Motor neuron (in vitro differentiated cells): ENCODE results near the gene CHRM5. TPM values are rescaled to one million over a fixed set of nuclear protein-coding genes. Genes with fewer than 3 reads are reported as not detected.

ENCODE experiments used
- ATAC-seq, 8 experiments: fragments of 200-7000 bp; cut with Tn5 transposase; replicated peaks in 6 of 8; 2 replicates each; pipeline ENCODE4 v1.8.0; 2021; ENCODE audit warnings: mild to moderate bottlenecking in 8 of 8, moderate library complexity in 8 of 8
- H3K27ac ChIP-seq, 2 donors: fragments of 250-450 bp; sonication (Bioruptor Pico); 2 replicates each; pipeline ENCODE4 v1.9.0; 2021; ENCODE audit warnings: antibody characterized with exemption in 2 of 2, mild to moderate bottlenecking in 2 of 2, moderate library complexity in 1 of 2
- H3K4me1 ChIP-seq, 2 donors: fragments of 250-450 bp; sonication (Bioruptor Pico); replicated peaks in 1 of 2; 2 replicates each; pipeline ENCODE4 v1.6.1; 2021; ENCODE audit warnings: antibody characterized with exemption in 2 of 2, mild to moderate bottlenecking in 2 of 2, moderate library complexity in 1 of 2
- H3K4me3 ChIP-seq, 5 donors: fragments of 250-450 bp; sonication (Bioruptor Pico); 2 replicates each; pipeline ENCODE4 v1.9.0; 2021; ENCODE audit warnings: antibody characterized with exemption in 5 of 5, mild to moderate bottlenecking in 5 of 5, moderate library complexity in 4 of 5
- WGBS, 10 experiments: fragments of 450-650 bp; shearing (Covaris generic); methylation state at CpG; one replicate each; pipeline ENCODE4 v1.0.0; 2022; 5-methylcytosine and 5-hydroxymethylcytosine counted together
- in situ Hi-C, 9 experiments: fragments of 400-800 bp; cut with MboI; loops; one replicate each; pipeline ENCODE4 v1.15.0; 2021; ENCODE audit warnings: low sequenced_read_pairs in 9 of 9, low pct_unique_long_range_greater_than_20kb in 2 of 9; ENCODE audit not compliant: unreplicated experiment in 9 of 9
- total RNA-seq, 8 experiments: library from RNA; unstranded; fragments of 300-600 nt; gene quantifications; 2 replicates each; pipeline versions ENCODE4 v1.2.3 to v1.2.4, GENCODE V29; 2022

CHRM5 gene, protein sequence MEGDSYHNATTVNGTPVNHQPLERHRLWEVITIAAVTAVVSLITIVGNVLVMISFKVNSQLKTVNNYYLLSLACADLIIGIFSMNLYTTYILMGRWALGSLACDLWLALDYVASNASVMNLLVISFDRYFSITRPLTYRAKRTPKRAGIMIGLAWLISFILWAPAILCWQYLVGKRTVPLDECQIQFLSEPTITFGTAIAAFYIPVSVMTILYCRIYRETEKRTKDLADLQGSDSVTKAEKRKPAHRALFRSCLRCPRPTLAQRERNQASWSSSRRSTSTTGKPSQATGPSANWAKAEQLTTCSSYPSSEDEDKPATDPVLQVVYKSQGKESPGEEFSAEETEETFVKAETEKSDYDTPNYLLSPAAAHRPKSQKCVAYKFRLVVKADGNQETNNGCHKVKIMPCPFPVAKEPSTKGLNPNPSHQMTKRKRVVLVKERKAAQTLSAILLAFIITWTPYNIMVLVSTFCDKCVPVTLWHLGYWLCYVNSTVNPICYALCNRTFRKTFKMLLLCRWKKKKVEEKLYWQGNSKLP
- total RNA-seq = 1 to 10 TPM in 1 of 8 experiments, under 1 TPM in 7; 0.05 to 1.4 (median 0.46) TPM

DNA sequence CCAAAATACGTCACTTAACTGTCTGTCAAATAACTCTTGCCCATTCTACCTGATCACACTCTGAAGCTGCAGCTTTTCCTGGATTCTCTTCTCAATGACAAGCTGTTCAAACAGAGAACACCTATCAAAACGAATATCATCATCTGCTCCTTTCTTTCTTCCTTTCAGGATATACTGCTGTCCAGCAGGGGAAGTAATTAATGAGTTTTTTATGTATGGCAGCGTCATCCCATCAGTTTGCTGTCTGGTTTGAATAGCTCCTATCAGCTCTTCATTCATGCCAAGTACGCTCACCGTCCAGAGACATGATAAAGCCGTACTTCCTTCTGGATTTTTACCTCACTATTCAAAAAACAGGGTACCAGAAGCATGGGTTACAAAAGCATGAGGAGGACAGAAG, at the start of gene CHRM5:
CHRM5 (plus strand) TSS at position 274 of the 400 bp plus-strand sequence. CDS start 94,221 bp downstream, outside the sequence.
- peak in 1 of 8 experiments; percentile 52 for ATAC-seq
- in situ Hi-C loops = loop anchor here in 2 of 9 experiments (25.0 kb wide), 1 partner anchor 231 kb away; no protein-coding TSS in a partner anchor
- peaks cover 0 to 3% of the 10 kb centered on the region in 2 donors for H3K4me1 ChIP-seq
- no peak within 1 kb of the TSS for H3K27ac ChIP-seq
- no peak within 1 kb of the TSS for H3K4me3 ChIP-seq
- WGBS, 10 experiments = 43 to 86% (median 72%) methylated on average over 1 to 6 of the region's 6 CpGs

DNA sequence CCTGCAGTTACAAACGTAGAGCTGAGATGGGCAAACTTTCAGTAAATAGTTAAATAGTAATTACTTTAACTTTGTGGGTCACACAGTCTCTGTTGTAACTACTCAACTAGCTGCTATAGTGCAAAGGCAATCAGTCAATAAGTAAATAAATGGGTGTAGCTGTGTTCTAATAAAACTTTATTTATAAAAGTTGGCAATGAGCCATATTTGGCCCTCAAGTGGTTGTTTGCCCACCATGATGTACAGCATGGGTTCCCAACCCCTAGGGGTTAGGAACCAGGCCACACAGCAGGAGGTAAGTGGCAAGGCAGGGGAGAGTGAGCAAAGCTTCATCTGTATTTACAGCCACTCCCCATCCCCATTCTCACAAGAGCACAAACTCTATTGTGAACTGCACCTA, 44.9 kb upstream of the CHRM5 start:
- H3K4me1 ChIP-seq = no peaks in the 10 kb centered on the region
- 50 to 100% (median 88%) methylated on average over 1 of the region's 1 CpG; no CpG with 5 or more reads in 3 of the 10 experiments for WGBS, 10 experiments
- no peak overlapping the region for H3K27ac ChIP-seq
- in situ Hi-C loops = no loop called here
- H3K4me3 ChIP-seq = no peak overlapping the region
- no peak for ATAC-seq

DNA sequence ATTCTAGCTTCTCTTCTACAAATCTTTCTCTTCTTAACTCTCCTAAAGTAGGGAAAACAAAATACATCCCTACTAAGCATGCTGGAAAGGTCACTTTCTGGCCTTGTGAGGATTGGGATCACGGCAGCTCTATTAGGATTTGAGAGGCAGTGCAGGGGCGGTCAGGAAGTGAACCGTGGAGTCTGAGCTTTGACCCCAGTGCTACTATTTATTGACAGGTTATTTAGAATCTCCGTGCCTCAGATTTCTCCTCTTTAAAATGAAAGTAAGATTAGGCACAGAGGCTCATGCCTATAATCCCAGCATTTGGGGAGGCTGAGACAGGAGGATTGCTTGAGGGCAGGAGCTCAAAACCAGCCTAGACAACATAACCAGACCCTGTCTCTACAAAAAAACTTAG, 42.0 kb upstream of the CHRM5 start:
- 33 to 100% (median 83%) methylated on average over 1 to 4 of the region's 4 CpGs; no CpG with 5 or more reads in 2 of the 10 experiments for WGBS, 10 experiments

DNA sequence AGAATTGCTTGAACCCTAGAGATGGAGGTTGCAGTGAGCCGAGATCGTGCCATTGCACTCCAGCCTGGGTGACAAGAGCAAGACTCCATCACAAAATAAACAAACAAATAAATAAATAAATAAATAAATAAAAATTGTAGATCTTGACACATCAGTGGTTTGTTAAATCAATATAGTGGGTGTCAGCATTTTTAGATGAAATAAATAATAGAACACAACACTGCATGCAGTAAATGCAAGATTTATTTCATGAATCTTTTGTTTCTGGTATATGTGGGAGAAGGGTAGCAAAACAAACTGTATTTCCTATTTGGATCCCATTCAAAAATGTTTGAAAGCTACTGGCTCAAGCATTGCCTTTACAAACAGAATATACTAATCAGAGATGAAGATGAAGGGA, 35.6 kb upstream of the CHRM5 start:
- Histone ChIP-seq H3K27ac (no peak overlapping the region), H3K4me3 (no peak overlapping the region), H3K4me1 (no peaks in the 10 kb centered on the region)
- no peak for ATAC-seq
- in situ Hi-C loops = no loop called here
- WGBS, 10 experiments = 90 to 100% (median 96%) methylated on average over 2 of the region's 2 CpGs; no CpG with 5 or more reads in 6 of the 10 experiments

More for the DNA sequence above, 42.0 kb upstream of the CHRM5 start:
- in situ Hi-C loops = no loop called here
- Histone ChIP-seq H3K4me1 (no peaks in the 10 kb centered on the region), H3K27ac (no peak overlapping the region), H3K4me3 (no peak overlapping the region)
- ATAC-seq = no peak

DNA sequence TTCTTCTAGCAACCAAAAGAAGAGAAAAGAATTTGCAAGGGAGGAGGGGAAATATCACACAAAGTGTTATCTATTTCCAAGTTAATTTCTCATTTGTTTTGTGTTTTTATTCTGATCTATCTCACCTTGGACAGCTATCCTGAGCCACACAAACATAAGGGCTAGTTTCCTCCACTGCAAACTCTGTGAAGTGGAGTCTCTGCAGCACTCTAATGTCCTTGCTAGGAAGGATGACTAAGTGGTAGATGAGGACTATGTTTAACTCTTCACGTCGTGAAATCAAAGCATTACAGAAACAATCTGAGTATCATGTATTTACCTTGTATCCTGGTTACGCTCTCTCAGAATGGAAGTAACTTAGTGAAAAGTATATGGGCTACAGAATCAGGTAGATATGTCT, 33.9 kb upstream of the CHRM5 start:
- Histone ChIP-seq H3K4me3 (no peak overlapping the region), H3K27ac (no peak overlapping the region), H3K4me1 (no peaks in the 10 kb centered on the region)
- ATAC-seq = no peak
- 67 to 100% (median 87%) methylated on average over 1 to 3 of the region's 3 CpGs for WGBS, 10 experiments
- in situ Hi-C loops = no loop called here

DNA sequence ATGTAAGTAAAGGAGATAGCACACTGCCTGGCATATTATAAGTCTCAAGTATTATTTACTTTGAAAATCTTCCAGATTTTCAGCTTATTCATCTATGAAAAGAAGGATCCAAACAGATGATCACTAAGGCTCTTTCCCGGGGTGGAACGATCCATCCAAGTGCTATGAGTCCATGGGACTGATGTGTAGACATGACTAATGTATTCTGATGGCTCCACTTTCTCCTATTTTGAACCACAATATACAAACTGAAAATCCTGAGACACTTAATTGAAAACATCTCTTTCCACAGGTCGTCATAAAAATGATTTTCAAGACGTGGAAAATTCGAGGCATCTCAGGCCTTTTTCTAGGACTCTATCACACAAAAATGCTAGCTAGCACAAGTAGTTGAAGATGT, 33.4 kb upstream of the CHRM5 start:
- in situ Hi-C loops = no loop called here
- H3K27ac ChIP-seq = no peak overlapping the region
- no peak overlapping the region for H3K4me3 ChIP-seq
- WGBS, 10 experiments = 0 to 100% (median 56%) methylated on average over 2 to 5 of the region's 5 CpGs; no CpG with 5 or more reads in 1 of the 10 experiments
- no peaks in the 10 kb centered on the region for H3K4me1 ChIP-seq
- ATAC-seq = peak in 1 of 8 experiments; percentile 27

DNA sequence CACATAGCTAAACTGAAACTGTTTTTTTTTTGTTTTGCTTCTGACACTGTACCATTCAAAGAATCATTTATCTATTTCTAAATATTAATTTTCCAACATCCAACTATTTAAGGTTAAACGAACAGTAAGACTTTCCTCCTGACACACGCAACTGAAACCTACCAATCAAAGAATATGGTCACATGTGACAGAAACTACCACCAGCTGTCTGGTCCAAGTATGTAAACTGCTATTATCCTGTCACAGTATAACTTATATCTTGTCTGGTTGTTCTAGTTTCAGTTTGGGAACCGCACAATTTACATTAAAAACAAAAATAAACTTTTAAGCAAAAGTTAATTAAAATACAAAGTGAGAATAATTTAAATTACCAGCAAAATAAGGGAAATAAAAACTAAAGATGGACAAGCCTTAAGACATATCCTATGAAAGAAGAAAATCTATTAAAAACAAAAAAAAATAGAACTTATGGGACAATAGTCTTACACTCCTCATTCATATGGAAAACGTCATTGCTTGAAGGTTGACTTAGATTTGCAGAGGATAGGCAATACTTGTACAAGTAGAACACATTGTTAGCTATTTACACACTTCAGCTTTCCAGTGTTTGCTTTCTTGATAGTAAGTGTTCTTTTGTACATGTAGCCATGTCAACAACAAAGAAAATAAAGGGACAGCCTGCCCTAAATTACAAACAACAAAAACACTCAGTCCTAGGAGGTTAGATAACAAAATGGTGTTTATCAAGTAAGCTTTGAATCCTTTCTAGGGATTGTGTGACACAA, 26.8 kb upstream of the CHRM5 start:
- ATAC-seq = peak in 1 of 8 experiments; percentile 57
- no peaks in the 10 kb centered on the region for H3K4me1 ChIP-seq
- H3K4me3 ChIP-seq = no peak overlapping the region
- H3K27ac ChIP-seq = no peak overlapping the region
- in situ Hi-C loops = no loop called here
- WGBS, 10 experiments = 57 to 92% (median 78%) methylated on average over 3 to 4 of the region's 4 CpGs

DNA sequence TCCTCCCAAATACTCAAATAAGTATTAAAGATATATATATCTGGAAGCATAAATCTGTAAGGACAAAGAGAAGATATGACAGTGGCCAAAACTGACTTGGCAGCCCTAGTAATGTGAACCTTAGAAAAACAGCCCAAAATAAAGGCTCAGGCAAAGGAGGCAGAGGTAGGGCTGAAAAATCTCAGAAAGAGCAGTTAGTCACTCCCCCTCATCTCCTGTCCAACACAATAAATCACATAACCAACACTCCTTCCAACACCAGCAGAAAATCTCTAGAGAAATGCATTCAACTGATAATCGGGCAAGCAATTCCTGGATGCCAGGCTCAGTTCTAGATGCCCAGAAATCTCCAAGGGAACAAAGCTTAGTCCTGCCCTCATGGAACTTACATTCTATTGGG, 22.1 kb upstream of the CHRM5 start:
- Histone ChIP-seq H3K27ac (no peak overlapping the region), H3K4me3 (no peak overlapping the region), H3K4me1 (no peaks in the 10 kb centered on the region)
- WGBS, 10 experiments = 83 to 100% (median 100%) methylated on average over 1 of the region's 1 CpG; no CpG with 5 or more reads in 6 of the 10 experiments
- in situ Hi-C loops = no loop called here
- ATAC-seq = no peak

DNA sequence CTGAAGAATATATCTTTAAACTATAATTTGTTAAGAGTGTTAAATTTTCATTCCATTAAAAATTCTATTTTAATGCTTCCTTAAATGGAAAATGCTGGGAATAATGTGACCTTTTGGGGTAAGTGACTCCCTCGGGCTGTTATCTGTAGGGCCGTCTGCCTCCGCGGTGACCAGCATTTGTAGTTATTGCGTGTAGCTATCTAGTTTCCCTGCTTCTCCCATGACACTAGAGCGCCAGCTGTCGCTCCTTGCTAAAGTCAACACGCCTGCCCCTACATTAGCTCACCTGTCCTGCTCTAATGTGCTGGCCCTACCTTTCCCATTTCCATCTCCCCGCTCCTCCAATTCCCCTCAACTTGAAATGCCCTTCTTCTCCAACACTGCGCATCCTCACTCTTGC, 12.4 kb upstream of the CHRM5 start:
- in situ Hi-C loops = loop anchor here in 2 of 9 experiments (25.0 kb wide), 1 partner anchor 219 kb away; no protein-coding TSS in a partner anchor
- Histone ChIP-seq H3K27ac (no peak overlapping the region), H3K4me1 (peaks cover 4 to 10% of the 10 kb centered on the region in 2 donors), H3K4me3 (no peak overlapping the region)
- ATAC-seq = peak in 1 of 8 experiments; percentile 22
- 77 to 100% (median 93%) methylated on average over 1 to 10 of the region's 10 CpGs for WGBS, 10 experiments

DNA sequence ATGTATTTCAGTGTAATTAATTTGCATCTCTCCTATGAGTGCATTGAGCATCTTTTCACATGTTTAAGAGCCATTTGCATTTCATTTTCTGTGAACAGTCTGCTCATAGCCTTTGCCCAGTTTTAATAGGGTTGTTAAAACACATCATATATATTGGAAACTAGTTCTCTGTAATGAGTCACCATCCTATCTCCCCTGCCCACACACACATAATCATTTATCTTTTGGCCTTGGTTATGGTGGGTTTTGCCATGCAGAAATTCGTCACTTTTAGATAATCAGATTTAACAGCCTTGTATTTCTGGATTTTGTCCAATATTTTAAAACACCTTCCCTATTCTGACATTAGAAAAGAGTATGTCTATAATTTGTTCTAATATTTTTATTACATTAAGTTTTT, 11.9 kb upstream of the CHRM5 start:
- in situ Hi-C loops = loop anchor here in 2 of 9 experiments (25.0 kb wide), 1 partner anchor 219 kb away; no protein-coding TSS in a partner anchor
- Histone ChIP-seq H3K4me3 (no peak overlapping the region), H3K27ac (no peak overlapping the region), H3K4me1 (peaks cover 4 to 10% of the 10 kb centered on the region in 2 donors)
- WGBS, 10 experiments = 40 to 100% (median 80%) methylated on average over 1 of the region's 1 CpG; no CpG with 5 or more reads in 3 of the 10 experiments
- peak in 2 of 8 experiments; percentile 51 to 62 for ATAC-seq

DNA sequence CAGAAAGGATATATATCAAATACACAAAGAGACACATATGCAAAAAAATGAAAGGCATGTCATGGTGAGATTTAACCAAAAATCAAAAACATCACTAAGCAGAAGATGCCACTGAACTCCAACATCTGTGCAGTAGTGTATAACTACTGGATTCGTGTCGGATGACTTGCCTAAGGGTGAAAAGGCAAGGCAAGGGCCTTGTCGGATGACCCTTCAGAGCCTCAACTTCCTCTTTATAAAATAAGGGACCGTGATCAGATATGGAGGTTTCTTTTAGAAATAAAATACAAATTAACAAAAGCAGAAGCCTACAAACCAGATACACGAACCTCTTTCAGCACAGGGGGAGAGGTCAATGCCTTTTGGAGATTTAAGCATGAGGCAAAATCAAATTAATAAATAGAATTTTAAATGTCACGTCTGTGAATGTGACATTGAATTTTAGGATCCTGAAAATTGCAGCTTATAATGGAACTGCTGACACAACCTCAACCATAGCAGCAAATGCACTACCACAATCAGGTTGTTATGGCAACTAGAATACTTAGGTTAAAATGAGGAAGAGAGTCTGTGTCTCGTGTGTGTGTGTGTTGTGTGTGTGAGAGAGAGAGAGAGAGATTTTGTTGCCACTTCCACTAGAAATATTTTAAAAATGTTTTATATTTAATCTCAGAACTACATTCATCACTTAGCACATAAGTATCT, 8.3 kb upstream of the CHRM5 start:
- in situ Hi-C loops = loop anchor here in 2 of 9 experiments (25.0 kb wide), 1 partner anchor 223 kb away; no protein-coding TSS in a partner anchor

DNA sequence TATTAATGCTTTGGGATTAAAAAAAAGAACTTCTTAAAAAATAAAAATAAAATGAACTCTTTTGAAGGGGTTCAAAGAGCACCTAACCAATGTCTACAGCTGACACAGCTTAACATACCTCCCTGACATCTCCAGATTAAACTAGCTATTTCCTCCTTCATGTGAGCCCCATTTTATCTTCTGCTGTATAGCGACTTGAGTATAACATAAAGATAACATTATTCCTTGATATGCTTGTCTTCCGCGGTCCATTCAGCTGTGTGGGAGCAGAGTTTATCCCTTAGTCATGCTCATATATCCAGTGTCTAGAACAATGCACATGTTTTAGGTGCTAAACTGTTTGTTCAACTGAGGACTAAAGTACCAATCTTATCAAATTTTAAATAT, 7.8 kb upstream of the CHRM5 start:
- peak in 1 of 8 experiments; percentile 18 for ATAC-seq
- in situ Hi-C loops = loop anchor here in 2 of 9 experiments (25.0 kb wide), 1 partner anchor 223 kb away; no protein-coding TSS in a partner anchor
- H3K4me1 ChIP-seq = peaks cover 4 to 10% of the 10 kb centered on the region in 2 donors
- no peak overlapping the region for H3K4me3 ChIP-seq
- no peak overlapping the region for H3K27ac ChIP-seq
- 71 to 100% (median 88%) methylated on average over 2 to 3 of the region's 3 CpGs; no CpG with 5 or more reads in 2 of the 10 experiments for WGBS, 10 experiments

More for the DNA sequence above, 8.3 kb upstream of the CHRM5 start:
- Histone ChIP-seq H3K4me3 (no peak overlapping the region), H3K4me1 (peaks cover 4 to 10% of the 10 kb centered on the region in 2 donors), H3K27ac (no peak overlapping the region)
- WGBS, 10 experiments = 50 to 88% (median 83%) methylated on average over 2 to 7 of the region's 7 CpGs; no CpG with 5 or more reads in 1 of the 10 experiments
- peak in 2 of 8 experiments; percentile 36 to 79 for ATAC-seq
